Cardiac muscle cell (in vitro differentiated cells and primary cell): ENCODE data around the gene BOD1L1. TPM values are rescaled to one million over a fixed set of nuclear protein-coding genes. Genes with fewer than 3 reads are reported as not detected.

Experiments
- DNase-seq, 2 donors: peaks; one replicate each; pipeline versions ENCODE4 v3.0.0 to v3.0.0-alpha.2; 2010 to 2017; ENCODE audit warnings: low read depth in 1 of 2, low spot score in 1 of 2
- H3K27ac ChIP-seq: fragments of 200-600 bp; sonication (generic); 2 replicates; pipeline ENCODE4 v1.5.1; 2016
- H3K27me3 ChIP-seq: fragments of 200-600 bp; sonication (generic); 2 replicates; pipeline ENCODE4 v1.6.0; 2016; ENCODE audit warnings: control low read depth
- H3K36me3 ChIP-seq: fragments of 200-600 bp; sonication (generic); 2 replicates; pipeline ENCODE4 v1.5.1; 2016; ENCODE audit warnings: control low read depth
- H3K4me1 ChIP-seq: fragments of 200-600 bp; sonication (generic); 2 replicates; pipeline ENCODE4 v1.8.1; 2017; ENCODE audit warnings: low read depth, mild to moderate bottlenecking, mixed run types
- H3K4me3 ChIP-seq: fragments of 200-600 bp; sonication (generic); 2 replicates; pipeline ENCODE4 v1.5.1; 2016; ENCODE audit warnings: mild to moderate bottlenecking
- H3K9me3 ChIP-seq: fragments of 200-600 bp; sonication (generic); 2 replicates; pipeline ENCODE4 v1.5.1; 2017; ENCODE audit warnings: low read depth, mild to moderate bottlenecking, control low read depth
- polyA plus RNA-seq: library from polyadenylated mRNA; unstranded; fragments of >200 nt; fragmentation: Nextera tagmentation; extraction: Ambion mirVana; gene quantifications from 2 replicates; pipeline ENCODE4 v1.2.1, GENCODE V29; 2016
- total RNA-seq: library from RNA; depleted of rRNA; stranded (reverse); fragments of >200 nt; gene quantifications from 2 replicates; pipeline ENCODE4 v1.2.3, GENCODE V29; 2016
- TF ChIP-seq, protein P1 (sequence below): IDR thresholded peaks from 2 replicates; pipeline ENCODE4 v1.5.1; 2012; ENCODE audit warnings: low read depth, mild to moderate bottlenecking, low read length

The BOD1L1 gene
- total and polyA plus RNA-seq, 2 experiments from 2014 or later: 17.7 to 35.8 TPM

DNA sequence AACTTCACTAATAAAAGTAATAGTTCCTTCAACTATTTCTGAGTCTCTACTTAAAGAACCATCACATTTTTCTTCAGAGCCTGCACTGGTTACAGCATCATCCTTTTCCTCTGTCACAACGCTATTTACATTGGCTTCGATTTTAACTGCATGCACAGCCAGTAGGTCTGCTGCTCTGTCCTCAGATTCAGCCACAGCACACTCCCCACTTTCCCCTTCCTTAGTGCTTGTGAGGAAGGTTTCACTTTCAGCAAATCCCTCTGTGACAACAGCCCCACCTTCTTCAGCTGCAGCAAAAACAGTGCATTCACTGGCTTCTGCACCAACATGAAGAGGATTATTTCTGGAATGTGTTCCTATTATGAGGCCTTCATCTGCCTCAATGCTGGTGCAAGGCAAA lies 25.7 kb downstream of the BOD1L1 start:
- H3K4me3 ChIP-seq: no peak overlapping the region
- H3K27ac ChIP-seq: no peak overlapping the region
- TF ChIP-seq, protein P1, sequence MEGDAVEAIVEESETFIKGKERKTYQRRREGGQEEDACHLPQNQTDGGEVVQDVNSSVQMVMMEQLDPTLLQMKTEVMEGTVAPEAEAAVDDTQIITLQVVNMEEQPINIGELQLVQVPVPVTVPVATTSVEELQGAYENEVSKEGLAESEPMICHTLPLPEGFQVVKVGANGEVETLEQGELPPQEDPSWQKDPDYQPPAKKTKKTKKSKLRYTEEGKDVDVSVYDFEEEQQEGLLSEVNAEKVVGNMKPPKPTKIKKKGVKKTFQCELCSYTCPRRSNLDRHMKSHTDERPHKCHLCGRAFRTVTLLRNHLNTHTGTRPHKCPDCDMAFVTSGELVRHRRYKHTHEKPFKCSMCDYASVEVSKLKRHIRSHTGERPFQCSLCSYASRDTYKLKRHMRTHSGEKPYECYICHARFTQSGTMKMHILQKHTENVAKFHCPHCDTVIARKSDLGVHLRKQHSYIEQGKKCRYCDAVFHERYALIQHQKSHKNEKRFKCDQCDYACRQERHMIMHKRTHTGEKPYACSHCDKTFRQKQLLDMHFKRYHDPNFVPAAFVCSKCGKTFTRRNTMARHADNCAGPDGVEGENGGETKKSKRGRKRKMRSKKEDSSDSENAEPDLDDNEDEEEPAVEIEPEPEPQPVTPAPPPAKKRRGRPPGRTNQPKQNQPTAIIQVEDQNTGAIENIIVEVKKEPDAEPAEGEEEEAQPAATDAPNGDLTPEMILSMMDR: no peak
- H3K4me1 ChIP-seq: no peaks in the 10 kb centered on the region
- H3K27me3 ChIP-seq: no peaks in the 10 kb centered on the region
- H3K36me3 ChIP-seq: peaks cover 57% of the 10 kb centered on the region
- no peak for DNase-seq
- H3K9me3 ChIP-seq: no peaks in the 10 kb centered on the region

DNA sequence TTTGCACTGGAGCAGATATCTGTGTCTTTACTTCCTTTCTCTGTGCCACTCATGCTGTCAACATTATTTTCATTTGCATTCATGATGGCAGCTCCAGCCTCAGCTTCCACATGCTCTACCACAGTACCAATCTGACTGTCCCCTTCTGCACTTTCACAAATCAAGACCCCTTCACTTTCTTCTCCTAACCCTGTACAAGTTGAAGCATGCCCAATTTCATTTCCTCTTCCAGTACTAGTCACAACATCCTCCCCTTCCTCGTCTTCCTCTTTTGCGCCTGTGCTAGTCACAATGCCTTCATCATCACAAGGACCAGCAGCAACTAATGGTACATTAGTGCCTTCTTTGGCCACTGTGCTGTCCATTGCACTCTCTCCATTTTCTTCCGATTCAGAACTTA lies 26.5 kb downstream of the BOD1L1 start:
- Histone ChIP-seq H3K27me3 (no peaks in the 10 kb centered on the region), H3K4me1 (no peaks in the 10 kb centered on the region), H3K9me3 (no peaks in the 10 kb centered on the region), H3K36me3 (peaks cover 55% of the 10 kb centered on the region), H3K27ac (no peak overlapping the region), H3K4me3 (no peak overlapping the region)
- TF ChIP-seq, protein P1: no peak
- no peak for DNase-seq

DNA sequence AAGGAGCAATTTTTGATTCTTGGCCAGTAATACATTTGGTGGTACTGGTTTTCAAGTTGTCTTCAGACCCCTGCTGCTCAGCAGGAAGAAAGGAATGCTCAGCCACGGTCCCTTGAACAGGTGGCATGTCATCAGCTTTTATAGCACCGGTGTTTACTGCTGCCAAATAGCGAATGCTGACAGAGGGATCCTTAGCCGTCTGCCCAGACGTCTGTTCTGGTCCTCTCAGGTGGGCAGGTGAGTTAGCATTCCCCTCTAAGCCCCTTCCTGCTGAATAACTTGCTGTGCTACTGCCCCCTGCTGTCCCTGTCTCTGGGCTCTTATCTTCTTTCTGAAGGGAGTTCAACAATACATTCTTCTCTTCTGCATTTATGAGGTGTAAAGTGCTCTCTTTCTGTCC lies 28.4 kb downstream of the BOD1L1 start:
- no peak overlapping the region for H3K4me3 ChIP-seq
- TF ChIP-seq, protein P1: peak; percentile 33
- H3K27ac ChIP-seq: no peak overlapping the region
- H3K9me3 ChIP-seq: no peaks in the 10 kb centered on the region
- no peaks in the 10 kb centered on the region for H3K4me1 ChIP-seq
- H3K36me3 ChIP-seq: peaks cover 58% of the 10 kb centered on the region
- DNase-seq: no peak
- no peaks in the 10 kb centered on the region for H3K27me3 ChIP-seq

DNA sequence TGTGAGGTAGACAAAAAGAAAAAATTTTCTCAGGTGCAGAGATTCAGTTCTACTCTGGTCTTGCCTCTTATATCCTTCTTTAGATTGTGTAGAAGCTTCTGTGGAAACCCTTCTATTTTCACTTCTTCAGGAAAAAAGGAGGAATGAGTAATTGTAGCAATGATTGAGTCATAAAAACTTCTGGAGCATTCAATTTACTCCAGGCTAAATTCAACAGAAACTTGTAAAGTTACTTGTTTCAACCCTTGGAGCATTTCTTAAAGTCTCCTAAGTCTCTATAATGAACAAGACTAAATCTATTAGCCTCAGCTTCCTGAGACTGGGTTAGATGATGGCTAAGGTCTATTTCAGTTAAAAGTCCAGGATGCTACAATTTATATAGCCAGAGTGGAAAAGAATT lies 29.9 kb downstream of the BOD1L1 start:
- no peaks in the 10 kb centered on the region for H3K27me3 ChIP-seq
- H3K4me3 ChIP-seq: no peak overlapping the region

DNA sequence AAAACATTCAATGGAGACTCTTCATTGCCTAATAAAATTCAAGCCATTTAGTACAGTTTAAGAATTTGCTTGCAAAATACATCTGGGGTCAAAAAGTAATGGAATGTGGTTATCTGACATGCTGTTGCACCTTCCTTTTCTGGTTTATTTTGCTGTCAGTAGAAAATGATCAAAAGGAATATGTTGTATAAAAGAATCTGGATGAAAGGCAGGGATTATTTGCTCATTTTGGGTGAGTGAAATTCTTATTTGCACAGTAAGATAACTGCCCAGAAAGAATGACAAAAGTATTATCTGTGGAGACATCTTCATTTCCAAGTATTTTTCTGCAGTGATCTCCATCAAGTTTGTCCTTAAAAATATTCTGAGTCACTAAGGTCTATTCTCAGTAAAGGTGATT lies 30.4 kb downstream of the BOD1L1 start:
- Histone ChIP-seq H3K27ac (no peak overlapping the region), H3K9me3 (no peaks in the 10 kb centered on the region), H3K36me3 (peaks cover 56% of the 10 kb centered on the region), H3K4me3 (no peak overlapping the region), H3K4me1 (no peaks in the 10 kb centered on the region), H3K27me3 (no peaks in the 10 kb centered on the region)
- no peak for DNase-seq
- TF ChIP-seq, protein P1: no peak

More for the DNA sequence above, 29.9 kb downstream of the BOD1L1 start:
- no peak overlapping the region for H3K27ac ChIP-seq
- no peaks in the 10 kb centered on the region for H3K4me1 ChIP-seq
- TF ChIP-seq, protein P1: no peak
- DNase-seq: no peak
- no peaks in the 10 kb centered on the region for H3K9me3 ChIP-seq
- peaks cover 56% of the 10 kb centered on the region for H3K36me3 ChIP-seq

DNA sequence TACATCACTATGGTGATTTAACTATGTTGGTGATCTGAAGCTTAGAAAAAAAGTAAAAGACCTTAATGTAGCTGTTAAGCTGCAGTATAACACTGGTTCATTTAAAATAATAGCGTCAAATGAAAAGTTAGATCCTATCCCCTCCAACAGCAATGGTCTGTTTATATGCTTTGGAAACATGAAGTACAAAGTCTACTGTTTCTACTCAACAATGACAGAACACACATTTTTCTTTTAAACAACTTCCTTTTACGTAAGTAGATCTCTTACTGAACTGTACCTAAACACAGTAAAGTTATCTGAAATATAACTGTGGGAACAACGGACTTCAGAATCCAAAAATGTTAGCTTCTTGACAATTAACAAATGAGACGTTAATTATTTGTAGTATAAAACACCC lies 35.3 kb downstream of the BOD1L1 start:
- H3K27me3 ChIP-seq: no peaks in the 10 kb centered on the region
- TF ChIP-seq, protein P1: no peak
- no peak overlapping the region for H3K4me3 ChIP-seq
- no peak for DNase-seq
- no peaks in the 10 kb centered on the region for H3K4me1 ChIP-seq
- H3K9me3 ChIP-seq: no peaks in the 10 kb centered on the region
- H3K36me3 ChIP-seq: peaks cover 77% of the 10 kb centered on the region
- H3K27ac ChIP-seq: no peak overlapping the region
